ENCODE data around the gene HS2ST1. TPM values are rescaled to one million over a fixed set of nuclear protein-coding genes. Genes with fewer than 3 reads are reported as not detected.
"Not testable (repeated sequence)": the region's sequence is repeated elsewhere in the genome, so short reads cannot be mapped to it uniquely, and the experiment has no call there.

Gene HS2ST1
- total RNA-seq, 4 donors from 2014 or later: 13.2 to 19.6 (median 16.7) TPM

DNA sequence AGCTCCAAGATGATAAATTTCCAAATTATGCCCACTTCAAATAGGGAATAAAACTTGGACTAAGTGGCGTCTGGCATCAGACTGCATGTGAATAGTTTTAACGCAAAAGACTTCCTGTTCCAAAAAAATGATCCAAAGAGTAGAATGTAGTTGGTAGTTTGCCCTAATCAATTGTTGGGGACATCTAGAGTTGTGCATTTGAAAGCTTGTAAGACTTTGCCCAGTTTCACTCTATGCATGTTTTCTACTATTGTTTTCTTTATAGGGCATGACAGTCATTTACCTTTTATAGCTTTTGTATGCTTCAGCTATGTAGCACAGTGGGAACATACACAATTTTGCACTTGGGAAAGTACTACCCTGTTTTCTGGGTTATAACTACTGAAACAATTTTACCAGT is 86.0 kb downstream of the HS2ST1 start:
- 39 to 92% methylated on average over 2 of the region's 2 CpGs for WGBS, 2 donors
- TF ChIP-seq POLR2A (IDR thresholded peaks at IDR 0.05): no peak
- TF ChIP-seq, protein P1, sequence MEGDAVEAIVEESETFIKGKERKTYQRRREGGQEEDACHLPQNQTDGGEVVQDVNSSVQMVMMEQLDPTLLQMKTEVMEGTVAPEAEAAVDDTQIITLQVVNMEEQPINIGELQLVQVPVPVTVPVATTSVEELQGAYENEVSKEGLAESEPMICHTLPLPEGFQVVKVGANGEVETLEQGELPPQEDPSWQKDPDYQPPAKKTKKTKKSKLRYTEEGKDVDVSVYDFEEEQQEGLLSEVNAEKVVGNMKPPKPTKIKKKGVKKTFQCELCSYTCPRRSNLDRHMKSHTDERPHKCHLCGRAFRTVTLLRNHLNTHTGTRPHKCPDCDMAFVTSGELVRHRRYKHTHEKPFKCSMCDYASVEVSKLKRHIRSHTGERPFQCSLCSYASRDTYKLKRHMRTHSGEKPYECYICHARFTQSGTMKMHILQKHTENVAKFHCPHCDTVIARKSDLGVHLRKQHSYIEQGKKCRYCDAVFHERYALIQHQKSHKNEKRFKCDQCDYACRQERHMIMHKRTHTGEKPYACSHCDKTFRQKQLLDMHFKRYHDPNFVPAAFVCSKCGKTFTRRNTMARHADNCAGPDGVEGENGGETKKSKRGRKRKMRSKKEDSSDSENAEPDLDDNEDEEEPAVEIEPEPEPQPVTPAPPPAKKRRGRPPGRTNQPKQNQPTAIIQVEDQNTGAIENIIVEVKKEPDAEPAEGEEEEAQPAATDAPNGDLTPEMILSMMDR (IDR thresholded peaks at IDR 0.05): no peak
- no peaks in the 10 kb centered on the region for H3K4me1 ChIP-seq
- no peak for DNase-seq
- H3K4me3 ChIP-seq (replicated peaks in 1 of 3): no peak overlapping the region
- no peaks in the 10 kb centered on the region for H3K9me3 ChIP-seq
- H3K27me3 ChIP-seq: no peaks in the 10 kb centered on the region
- H3K36me3 ChIP-seq: no peaks in the 10 kb centered on the region
- intact Hi-C loops (cut with DNase I): no loop called here
- no peak overlapping the region for H3K27ac ChIP-seq

- Histone ChIP-seq H3K4me3 (replicated peaks in 1 of 3) (no peak overlapping the region), H3K9me3 (no peaks in the 10 kb centered on the region), H3K36me3 (no peaks in the 10 kb centered on the region), H3K27me3 (no peaks in the 10 kb centered on the region), H3K4me1 (no peaks in the 10 kb centered on the region), H3K27ac (no peak overlapping the region)
- DNase-seq: no peak
- 95 to 100% methylated on average over 1 of the region's 1 CpG for WGBS, 2 donors
- intact Hi-C loops (cut with DNase I): no loop called here
- TF ChIP-seq, protein P1 (IDR thresholded peaks at IDR 0.05): no peak
- no peak for TF ChIP-seq POLR2A (IDR thresholded peaks at IDR 0.05)
Observed at GRCh38 chr1:87004857-87005256, 90.4 kb downstream of the HS2ST1 start.

GRCh38 chr1:87007323-87007722 is 92.9 kb downstream of the HS2ST1 start:
- H3K9me3 ChIP-seq: no peaks in the 10 kb centered on the region
- no peak overlapping the region for H3K27ac ChIP-seq
- intact Hi-C loops (cut with DNase I): no loop called here
- H3K4me3 ChIP-seq (replicated peaks in 1 of 3): no peak overlapping the region
- no peaks in the 10 kb centered on the region for H3K27me3 ChIP-seq
- H3K36me3 ChIP-seq: no peaks in the 10 kb centered on the region
- H3K4me1 ChIP-seq: no peaks in the 10 kb centered on the region
- DNase-seq: no peak
- WGBS, 2 donors: 86 to 96% methylated on average over 1 of the region's 1 CpG
- TF ChIP-seq, protein P1 (IDR thresholded peaks at IDR 0.05): no peak
- no peak for TF ChIP-seq POLR2A (IDR thresholded peaks at IDR 0.05)

DNA sequence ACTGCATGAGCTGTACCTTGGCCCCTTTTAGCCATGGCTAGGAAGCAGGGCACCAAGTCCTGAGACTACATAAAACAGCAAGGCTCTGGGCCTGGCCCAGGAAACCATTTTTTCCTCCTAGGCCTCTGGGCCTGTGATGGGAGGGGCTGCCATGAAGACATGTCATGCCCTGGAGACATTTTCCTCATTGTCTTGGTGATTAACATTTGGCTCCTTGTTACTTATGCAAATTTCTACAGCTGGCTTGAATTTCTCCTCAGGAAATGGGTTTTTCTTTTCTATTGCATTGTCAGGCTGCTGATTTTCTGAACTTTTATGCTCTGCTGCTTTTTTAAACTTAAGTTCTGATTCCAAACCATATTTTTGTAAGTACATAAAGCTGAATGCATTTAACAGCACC is 99.0 kb downstream of the HS2ST1 start:
- H3K27ac ChIP-seq; intact Hi-C loops (cut with DNase I); H3K27me3 ChIP-seq; H3K4me1 ChIP-seq; H3K36me3 ChIP-seq; H3K4me3 ChIP-seq (replicated peaks in 1 of 3); H3K9me3 ChIP-seq; DNase-seq: not testable (repeated sequence)

DNA sequence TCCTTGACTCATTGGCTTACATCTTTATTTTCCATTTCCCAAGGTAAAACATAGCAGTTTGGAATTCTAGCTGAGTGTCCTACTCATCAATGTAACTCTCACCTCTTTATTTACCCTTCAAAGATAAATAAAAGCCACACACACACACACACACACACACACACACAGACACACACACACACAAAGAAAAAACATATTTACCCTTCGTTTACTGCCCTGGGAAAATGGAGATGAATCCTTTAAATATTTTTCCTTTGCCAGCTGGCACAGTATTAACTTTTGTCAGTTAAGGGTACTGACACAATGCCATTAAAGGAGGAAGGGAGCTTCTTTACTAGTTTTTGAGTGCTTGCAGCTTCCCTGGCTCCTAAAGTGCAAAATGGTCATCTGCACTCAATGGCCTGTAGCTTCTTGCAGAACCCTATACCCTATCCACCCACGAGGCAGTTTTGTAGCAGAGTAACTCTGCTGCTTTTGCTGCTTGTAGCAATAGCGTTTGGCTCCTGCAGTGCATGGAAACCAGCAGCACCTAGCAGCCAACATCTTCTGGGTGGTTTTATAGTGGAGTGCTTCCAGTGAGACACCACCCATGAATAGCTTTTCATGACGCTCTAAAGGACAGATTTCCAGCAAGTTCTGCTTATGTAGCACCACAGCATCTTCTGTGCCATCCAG is 103.7 kb downstream of the HS2ST1 start:
- intact Hi-C loops (cut with DNase I): no loop called here
- 51 to 55% methylated on average over 4 of the region's 4 CpGs for WGBS, 2 donors
- H3K27me3 ChIP-seq: no peaks in the 10 kb centered on the region
- no peaks in the 10 kb centered on the region for H3K36me3 ChIP-seq
- no peak overlapping the region for H3K4me3 ChIP-seq (replicated peaks in 1 of 3)
- H3K27ac ChIP-seq: no peak overlapping the region
- H3K4me1 ChIP-seq: peaks cover 0 to 3% of the 10 kb centered on the region in 2 donors
- TF ChIP-seq POLR2A (IDR thresholded peaks at IDR 0.05): no peak
- TF ChIP-seq, protein P1 (IDR thresholded peaks at IDR 0.05): no peak
- DNase-seq: no peak
- H3K9me3 ChIP-seq: no peaks in the 10 kb centered on the region

Measured in thyroid gland (tissue), 4 donors.